GM19239 (cell line): Measurements from ENCODE around the gene POU6F1.

ENCODE experiments used
- DNase-seq: peaks from one replicate; pipeline ENCODE4 v3.0.0; 2011; ENCODE audit warnings: low spot score; ENCODE audit not compliant: insufficient read length
- FAIRE-seq: peaks from 2 replicates; lab custom pipeline; 2011; peaks lifted over from hg19 to GRCh38; lab: Jason Lieb, UNC

POU6F1 gene

DNA sequence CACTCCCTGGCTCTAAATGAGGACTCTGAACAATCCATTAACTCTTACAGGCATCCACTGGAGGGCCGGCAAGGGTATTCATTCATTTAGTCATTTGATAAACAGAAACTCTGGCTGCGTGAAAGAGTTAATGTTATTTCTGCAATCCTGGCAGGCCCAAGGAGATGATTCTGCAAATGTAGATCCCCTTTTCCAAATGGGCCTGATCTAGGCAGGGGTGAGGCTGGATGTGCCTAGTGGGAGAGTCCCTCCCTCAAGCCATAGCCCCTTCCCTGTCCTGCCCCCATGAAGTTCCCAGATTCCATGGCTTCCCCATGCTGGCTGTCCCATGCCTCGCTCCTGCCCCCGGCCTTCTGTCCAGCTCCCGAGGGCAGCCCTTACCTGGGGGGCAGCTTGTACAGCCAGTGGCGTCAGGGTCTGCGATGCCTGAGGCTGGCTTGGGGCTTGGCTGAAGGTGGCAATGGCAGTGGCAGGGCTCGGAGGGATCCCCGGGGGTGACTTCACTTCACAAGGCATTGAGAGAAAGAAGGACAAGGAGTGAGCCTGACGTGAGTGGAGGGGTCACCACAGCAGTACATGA lies 18.4 kb downstream of the POU6F1 start:
- no peak for FAIRE-seq
- DNase-seq, result no peak

DNA sequence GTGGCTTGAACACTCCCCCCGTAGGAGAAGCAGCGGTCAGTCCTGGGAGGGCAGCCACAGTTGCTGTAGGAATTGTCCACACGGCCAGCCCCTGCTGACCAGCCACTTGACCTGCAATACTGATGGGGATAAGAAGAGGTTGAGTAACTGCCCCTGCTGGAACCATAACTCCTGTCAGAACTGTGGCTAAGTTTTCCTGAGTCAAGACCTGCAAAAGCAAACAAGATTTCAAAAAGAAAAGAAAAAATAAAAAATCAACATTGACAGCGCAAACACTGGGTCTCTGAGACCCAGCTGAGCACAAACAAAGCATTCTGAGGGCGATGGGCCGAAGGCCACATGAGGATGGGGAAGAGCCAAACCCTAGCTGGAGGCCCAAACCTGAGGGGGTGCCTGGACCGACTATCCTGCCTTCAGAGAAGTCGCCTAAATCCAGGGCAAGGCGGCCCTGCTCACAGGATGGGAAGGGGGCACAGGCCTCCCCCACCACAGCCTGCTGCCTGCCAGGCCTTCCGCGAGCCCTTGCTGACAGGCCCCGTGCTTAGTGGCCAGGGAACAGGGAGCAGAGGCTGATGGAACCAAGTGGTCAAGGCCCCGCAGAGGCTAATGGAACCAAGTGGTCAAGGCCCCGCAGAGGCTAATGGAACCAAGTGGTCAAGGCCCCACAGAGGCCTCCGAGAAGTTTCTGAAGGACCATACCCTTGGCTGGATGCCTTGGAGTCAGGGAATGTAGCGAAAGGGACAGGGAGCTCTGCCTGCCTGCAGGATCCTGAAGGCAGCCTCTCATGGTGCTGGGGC lies 19.1 kb downstream of the POU6F1 start:
- no peak for DNase-seq
- no peak for FAIRE-seq

DNA sequence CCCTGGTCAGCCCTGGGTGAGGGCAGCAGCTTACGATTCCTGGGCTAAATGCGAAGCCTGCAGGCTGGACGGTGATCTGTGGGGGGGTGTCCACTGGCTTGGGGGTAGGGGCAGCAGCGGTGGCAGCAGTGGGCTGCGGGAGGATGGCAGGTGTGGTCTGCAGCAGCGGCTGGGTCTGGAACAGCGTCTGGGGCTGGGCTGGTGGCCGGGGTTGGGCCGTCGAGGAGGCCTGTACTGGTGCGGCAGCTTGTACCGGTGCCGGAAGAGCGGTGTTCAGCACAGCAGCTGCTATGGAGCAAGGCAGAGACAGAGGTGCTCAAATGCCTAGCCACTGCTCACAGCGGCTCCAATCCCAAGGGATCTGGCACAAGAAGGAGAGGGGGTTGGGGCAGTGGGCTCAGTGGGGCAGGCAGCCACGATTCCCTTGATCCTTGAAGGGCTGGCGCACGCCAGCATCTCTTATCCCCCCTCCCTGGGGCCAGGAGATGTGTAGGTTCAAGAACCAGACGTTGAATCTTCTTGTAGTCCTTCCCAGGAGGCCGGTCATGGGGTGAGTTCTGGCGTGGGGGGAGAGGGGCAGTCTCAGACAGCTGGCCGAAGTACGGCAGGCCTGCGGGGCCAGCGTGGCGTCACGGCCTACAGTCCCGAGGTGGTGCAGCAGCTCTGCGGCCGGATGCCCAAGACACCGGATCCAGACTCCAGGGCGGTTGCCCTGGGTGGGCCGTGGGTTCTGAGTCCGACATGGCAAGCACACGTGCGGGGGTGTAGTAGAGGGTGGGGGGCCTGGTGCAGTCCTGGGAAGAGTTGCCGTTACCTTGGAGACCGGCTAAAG lies 19.9 kb downstream of the POU6F1 start:
- FAIRE-seq (no peak), DNase-seq (no peak)

DNA sequence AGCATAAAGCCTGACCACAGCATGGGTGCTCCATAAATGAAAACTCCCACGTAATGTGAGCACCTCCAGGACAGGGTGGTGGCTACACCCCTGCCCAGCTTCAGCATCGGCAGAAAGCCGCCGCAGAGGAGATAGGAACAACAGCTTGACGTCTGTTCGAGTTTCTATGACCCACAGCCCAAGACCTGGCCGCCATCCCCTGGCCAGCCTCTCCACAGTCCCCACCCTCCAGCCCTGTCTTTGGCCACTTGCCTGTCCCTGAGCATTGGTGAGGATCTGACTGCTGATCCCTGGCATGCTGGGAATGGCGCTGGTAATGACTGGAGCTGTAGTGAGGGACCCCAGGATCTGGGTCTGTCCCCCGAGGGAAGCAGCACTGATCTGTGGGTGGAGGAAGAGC lies 21.3 kb downstream of the POU6F1 start:
- DNase-seq (no peak), FAIRE-seq (no peak)

DNA sequence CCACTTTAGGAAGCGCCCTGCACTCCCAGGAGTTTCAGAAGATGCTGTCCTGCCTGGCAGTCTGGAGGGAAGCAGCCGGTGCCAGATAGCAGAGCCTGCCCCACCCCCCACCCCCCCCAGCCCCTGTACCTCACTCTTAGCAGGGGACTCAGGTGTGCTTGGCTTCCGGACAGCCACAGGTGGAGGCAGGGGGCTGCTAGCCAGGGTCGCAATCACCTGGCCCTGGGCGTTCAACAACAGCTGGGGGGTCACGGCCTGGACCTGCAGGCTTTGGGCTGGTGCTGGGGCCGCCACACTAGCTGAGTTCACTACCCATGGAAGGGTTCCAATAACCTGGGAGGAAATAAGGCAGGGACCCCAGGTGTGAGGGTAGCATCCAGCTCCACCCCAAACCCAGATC lies 22.0 kb downstream of the POU6F1 start:
- FAIRE-seq, result no peak

DNA sequence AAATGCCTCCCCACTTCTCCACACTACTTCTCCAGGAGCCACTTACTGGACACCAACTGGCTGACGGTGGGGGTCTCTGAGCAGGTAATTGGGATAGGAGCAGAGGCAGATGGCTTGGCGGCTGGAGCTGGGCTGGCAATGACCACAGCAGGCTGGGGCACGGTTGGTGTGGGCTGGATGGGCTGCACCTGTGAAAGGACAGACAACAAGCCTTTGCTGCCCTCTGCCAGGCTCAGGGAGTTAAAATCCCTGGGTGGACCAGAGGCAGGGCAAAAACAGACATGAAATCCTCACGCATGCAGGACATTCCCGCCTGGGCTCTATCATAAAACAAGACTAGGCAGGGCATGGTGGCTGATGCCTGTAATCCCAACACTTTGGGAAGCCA lies 25.6 kb downstream of the POU6F1 start:
- FAIRE-seq (no peak), DNase-seq (no peak)

More for the DNA sequence above, 22.0 kb downstream of the POU6F1 start:
- no peak for DNase-seq

DNA sequence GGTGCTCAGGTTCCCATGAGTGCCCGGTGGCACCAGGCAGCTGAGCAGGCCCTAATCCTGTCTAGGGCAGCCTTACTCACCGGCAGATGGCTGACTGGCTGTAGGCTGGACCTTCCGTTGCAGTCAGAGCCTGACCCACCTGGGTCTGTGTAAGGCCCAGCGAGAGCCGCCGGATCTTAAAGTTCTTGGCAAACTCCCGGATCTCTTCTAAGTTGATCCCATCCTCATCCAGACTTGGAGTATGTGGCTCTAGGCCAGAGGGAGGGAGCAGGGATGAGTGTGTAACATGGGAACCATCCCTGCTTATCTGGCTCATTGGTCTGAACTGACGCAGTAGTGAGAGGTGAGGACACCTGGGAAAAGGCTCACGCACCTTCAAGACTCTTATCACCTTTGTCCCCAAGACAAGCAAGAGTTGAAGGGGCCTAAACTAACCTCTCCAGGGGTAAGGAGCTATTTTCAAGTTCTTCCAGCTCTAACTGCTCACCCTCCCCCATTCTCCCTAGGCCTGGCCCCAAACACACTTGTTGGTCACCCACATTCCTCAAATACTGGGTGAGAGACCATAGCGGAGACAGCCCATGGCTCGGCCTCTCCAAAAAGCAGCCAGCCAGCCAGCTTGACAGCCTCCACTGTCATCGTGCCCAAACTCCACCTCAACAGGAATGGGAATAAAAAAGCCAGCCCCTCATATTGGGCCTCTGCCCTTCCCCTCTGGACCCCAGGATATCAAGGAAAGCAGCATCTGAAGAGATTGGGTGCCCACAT lies 26.2 kb downstream of the POU6F1 start:
- FAIRE-seq, result no peak
- DNase-seq, result no peak

DNA sequence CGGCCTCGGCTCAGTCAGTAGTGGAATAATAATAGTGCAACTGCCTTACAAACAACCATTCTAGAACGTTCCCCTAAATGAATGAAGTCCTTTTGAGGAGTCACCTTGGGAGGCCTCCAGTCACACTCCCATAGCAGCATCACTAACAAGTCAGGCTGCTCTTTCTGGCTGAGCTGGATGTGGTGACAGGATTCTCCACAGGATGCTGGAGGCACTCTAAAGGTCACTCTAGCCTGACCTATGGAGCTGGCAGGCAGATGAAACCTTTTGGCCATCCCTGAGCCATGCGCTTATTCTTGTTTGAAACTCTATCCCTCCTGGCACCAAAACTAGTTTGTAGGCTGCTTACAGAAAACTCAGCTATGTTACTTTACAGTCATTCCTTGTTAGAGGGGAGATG lies 27.0 kb downstream of the POU6F1 start:
- no peak for DNase-seq
- FAIRE-seq, result no peak

DNA sequence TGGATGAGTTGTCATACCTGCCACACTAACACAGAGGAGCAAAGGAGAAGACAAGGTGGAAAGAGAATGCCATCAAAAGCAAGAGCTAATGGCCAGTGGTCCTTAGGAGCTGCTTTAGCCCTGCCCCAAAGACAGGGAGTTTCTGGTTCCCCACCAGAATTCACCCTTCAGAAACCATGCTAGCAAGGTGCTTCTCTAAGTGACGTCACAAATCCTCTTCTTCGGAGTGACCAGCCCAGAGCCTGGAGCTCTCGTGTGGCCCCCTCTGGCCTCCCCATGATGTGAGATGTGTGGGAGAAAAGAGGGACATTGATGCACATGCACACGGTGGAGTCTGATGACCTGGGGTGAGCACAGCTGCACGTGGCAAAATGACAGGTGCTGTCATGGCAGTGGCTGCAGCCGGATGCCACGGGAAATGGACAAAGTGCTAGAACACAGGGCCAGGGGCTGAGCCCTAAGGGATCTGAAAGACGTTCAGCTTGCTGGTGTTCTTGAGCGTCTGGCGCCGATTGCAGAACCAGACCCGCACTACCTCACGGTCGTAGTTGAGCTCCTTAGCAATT lies 28.0 kb downstream of the POU6F1 start:
- FAIRE-seq (no peak), DNase-seq (no peak)

DNA sequence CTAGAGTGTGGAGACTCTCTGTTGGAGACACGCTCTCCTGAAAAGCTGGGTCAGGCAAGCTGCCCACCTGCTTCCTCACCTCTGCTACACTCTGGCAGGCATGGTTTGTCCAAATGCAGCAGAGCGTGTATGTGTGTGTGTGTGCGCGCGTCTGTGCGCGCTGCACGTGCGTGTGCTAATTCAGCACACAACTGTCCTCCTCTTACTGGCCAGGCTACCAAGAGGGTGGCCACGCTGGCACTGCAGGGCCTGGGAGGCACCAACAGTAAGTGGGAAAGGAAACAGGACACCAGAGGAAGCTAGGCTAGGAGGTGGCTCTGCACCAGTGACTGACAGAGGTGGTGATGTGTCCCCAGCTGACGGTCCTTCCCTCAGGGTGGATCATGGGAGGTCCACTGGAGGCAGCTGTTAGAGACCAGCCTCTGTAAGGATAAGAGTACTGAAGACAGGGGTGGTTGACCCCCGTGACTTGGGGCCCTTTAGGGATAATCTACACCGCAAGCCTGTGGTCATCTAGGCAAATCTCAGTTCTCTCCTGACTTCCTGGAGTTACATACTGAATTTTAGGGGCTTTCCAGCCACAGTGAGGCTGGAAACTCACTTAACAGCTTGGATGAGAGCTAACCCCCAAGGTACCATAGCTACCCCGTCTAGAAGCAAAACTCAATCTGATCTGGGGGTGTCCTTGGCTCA lies 29.4 kb downstream of the POU6F1 start:
- peak; percentile 72 for FAIRE-seq
- peak; percentile 54 for DNase-seq

DNA sequence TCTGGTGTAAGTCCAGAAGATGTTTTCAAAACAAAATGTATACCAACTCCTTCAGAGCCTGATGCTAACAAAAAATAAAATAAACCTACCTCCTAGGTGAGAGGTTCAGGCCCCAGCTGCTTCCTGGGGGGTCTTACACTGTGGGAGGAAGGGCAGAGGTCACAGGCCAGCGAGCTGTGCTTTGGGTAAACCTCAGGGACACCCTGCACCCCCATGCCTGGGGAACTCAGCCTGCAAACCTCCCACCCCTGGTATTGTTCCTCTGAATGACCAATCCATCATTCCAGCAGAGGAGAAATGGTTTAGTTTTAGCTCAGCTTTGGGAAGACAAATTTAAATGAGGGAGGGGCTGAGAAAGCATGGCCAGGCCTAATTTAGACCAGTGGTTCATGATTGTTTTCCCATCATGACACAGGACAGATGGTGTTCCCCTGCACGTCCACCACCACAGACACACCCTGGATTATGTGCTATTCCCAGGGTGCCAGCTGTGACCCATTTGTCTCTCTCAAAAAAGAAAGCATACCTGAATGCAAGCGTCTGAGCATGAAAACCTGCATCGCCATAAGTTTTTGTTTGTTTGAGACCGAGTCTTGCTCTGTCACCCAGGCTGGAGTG lies 30.4 kb downstream of the POU6F1 start:
- DNase-seq (no peak), FAIRE-seq (no peak)

DNA sequence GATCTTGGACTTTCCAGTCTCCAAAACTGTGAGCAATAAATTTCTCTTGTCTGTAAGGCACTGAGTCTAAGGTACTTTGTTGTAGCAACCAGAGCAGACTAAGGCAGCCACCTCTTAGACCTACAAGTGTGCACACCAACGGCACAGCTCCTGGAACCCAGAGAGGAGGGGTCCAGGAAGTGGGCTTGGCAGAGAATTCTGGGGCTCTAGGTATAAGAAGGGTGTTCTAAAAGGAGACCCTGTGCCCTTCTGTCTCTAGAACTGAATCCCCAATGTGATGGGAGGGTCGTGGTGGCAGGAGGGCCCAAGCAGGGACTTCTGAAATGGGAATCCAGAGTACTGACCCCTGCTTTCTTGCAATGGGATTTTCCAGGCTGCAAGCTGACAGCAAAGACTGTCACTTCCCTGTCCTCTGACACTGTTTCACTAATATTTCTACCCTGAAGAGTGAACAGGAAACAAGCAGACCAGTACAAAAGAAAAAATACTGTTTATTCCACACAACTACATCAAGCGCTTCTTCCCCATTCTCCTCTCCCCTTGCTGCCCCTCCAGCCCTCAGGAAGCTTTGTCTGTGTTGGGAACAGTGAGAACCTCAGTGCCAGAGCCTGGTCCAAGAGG lies 31.3 kb downstream of the POU6F1 start:
- FAIRE-seq (no peak), DNase-seq (no peak)

DNA sequence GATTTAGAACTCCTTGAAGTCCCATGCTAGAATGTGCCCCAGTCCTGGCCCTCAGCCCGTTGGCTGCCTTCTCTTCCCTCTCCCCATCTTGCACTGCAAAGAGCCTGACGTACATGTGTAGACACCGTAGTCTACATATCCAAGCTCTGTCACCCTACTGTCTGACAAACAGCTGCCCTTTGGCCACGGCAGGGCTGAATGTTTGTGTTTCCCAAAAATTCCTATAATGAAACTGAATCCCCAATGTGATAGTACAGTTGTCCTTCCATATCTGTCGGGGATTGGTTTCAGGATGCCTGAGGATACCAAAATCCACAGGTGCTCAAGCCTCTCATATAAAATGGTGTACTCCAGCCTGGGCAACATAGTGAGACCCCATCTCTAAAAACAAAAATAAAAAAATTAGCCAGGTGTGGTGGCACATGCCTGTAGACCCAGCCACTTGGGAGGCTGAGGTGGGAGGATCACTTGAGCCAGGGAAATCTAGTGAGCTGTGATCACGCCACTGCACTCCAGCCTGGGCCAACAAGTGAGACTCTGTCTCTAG lies 32.6 kb downstream of the POU6F1 start:
- FAIRE-seq (no peak), DNase-seq (no peak)

DNA sequence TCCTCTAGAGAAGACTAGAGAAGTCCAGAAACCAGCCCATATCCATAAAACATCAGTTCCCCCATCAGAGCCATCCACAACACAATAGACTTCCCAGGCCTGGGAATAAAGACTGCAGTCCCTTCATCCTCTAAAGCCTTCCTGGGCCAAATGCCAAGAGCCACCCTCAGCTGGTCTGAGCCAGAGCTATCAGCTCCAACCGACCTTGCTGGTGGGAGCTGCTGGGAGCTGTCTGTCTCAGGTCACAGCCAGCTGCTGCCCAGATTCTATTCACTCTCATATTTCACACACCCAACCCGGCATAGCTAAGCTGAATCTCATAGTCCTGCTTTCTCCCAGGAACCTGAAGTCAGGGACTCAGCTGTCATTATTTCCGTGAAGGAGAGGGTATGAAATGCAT lies 34.0 kb downstream of the POU6F1 start:
- DNase-seq, result no peak

DNA sequence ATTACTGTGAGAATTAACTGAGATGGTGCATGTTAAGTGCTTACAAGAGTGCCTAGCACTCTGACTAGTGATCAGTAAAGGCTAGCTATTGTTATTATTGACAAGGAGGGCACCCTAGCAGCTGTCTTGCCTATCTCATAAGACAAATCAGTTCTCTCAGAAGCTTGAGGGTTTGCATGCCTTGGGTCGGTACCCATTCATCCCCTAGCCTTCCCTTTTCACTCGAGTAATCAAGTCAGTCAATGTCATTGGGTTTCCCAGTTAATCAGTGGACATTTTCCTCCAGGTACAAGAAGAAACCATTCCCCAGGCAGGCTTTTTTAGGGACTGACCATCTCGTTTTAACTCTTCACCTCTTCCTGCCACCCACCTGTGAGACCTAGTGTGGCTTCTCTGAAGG lies 34.5 kb downstream of the POU6F1 start:
- FAIRE-seq (no peak), DNase-seq (no peak)

More for the DNA sequence above, 34.0 kb downstream of the POU6F1 start:
- FAIRE-seq, result no peak

DNA sequence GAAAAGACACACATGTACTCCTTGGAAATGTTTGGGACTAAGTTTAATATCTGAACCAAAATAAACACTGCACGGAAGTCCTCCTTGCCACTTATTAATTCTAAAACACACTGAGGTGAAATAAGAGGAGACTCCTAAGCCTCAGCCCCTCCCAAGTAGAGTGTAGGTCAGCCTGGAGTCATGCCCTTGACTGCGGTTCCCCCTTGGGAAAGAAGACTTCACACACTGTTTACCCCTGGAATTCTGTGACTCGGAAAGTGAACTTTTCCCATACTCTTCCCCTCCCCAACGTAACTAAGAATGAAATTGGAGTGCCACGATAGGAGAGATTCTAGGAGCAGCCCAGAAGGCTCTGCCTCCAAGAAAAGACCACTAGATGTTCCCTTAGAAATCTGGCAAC lies 36.3 kb downstream of the POU6F1 start:
- FAIRE-seq (no peak), DNase-seq (no peak)

DNA sequence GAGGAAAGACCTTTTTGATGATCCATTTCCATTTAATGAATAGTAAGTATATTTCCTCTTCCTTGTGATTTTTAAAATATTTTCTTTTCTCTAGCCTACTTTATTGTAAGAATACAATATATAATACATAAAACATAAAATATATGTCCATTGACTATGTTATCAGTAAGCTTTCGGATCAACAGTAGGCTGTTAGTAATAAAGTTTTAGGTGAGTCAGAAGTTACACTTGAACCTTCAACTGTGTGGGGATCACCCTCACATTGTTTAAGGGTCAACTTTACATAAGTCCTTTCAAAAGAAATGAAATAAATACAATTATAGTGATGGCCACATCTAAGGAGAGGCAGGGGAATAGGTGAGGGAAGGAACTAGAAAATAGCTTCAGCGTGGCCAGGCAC lies 40.0 kb downstream of the POU6F1 start:
- no peak for DNase-seq
- no peak for FAIRE-seq

DNA sequence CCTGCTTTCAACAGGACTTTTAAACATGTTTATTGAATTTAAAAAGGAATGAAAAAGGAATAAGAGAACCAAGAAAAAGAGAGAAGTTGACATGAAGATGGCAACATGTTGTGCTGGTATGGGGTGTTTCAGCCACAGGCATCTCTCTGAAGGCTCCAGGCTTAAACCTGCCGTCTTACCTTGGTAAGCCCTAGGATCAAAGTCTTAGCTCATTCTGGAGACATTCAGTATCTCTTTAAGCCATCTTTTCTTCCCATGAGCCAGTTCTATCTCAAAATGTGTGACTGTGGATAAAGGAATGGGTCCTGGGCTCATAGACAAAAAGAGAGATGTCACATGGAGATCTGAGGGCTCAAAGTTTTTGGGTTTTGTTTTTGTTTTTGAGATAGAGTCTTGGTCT lies 43.4 kb downstream of the POU6F1 start:
- FAIRE-seq, result no peak
- no peak for DNase-seq
